Panc1 (cell line): Measurements from ENCODE around the gene OGG1. TPM values are rescaled to one million over a fixed set of nuclear protein-coding genes. Genes with fewer than 3 reads are reported as not detected.

Experiments used
- ATAC-seq: fragments of 200-7000 bp; cut with Tn5 transposase; 2 replicates; pipeline ENCODE4 v1.9.1; 2020; ENCODE audit warnings: mild to moderate bottlenecking, moderate library complexity
- BruUV-seq: library from RNA; stranded (reverse); fragments of 400-500 nt; replicated peaks from 2 replicates; lab custom pipeline; 2021; lab: Mats Ljungman, UMichigan
- CTCF ChIA-PET: fragments of 300-600 bp; sonication (Branson Sonifier 250); formaldehyde crosslinking; loops from one replicate; lab custom pipeline; 2022; ENCODE audit warnings: antibody characterized with exemption; lab: Charles Lee
- POLR2A ChIA-PET: fragments of 300-600 bp; sonication (Branson Sonifier 250); formaldehyde crosslinking; loops from one replicate; lab custom pipeline; 2022; ENCODE audit warnings: antibody characterized with exemption; lab: Charles Lee
- DNase-seq: peaks from one replicate; pipeline ENCODE4 v3.0.0-alpha.2; 2010; ENCODE audit warnings: low read depth, low spot score
- H3K27ac ChIP-seq: 2 replicates; pipeline ENCODE4 v1.5.1; 2011; ENCODE audit warnings: mild to moderate bottlenecking, low read length, inconsistent platforms
- H3K27me3 ChIP-seq: fragments of 200-500 bp; sonication (Bioruptor generic); 2 replicates; pipeline ENCODE4 v1.6.0; 2014; ENCODE audit warnings: low read length, inconsistent platforms; ENCODE audit not compliant: control insufficient read depth, insufficient read depth
- H3K36me3 ChIP-seq: fragments of 200-500 bp; sonication (Bioruptor generic); 2 replicates; pipeline ENCODE4 v1.5.1; 2014; ENCODE audit warnings: inconsistent platforms, mild to moderate bottlenecking, low read length, moderate library complexity; ENCODE audit not compliant: control insufficient read depth, insufficient read depth
- H3K4me1 ChIP-seq: 2 replicates; pipeline ENCODE4 v1.5.1; 2011; ENCODE audit warnings: inconsistent platforms, mild to moderate bottlenecking, low read length, moderate library complexity; ENCODE audit not compliant: control insufficient read depth, insufficient read depth
- H3K4me3 ChIP-seq, 2 experiments: 2 replicates each; pipeline ENCODE4 v1.5.1; 2011 to 2012; ENCODE audit warnings: low read depth in 2 of 2, low read length in 2 of 2, mild to moderate bottlenecking in 2 of 2, inconsistent platforms in 1 of 2, moderate library complexity in 1 of 2
- H3K9me3 ChIP-seq: fragments of 200-500 bp; sonication (Bioruptor generic); 2 replicates; pipeline ENCODE4 v1.5.1; 2014; ENCODE audit warnings: low read depth, mild to moderate bottlenecking, inconsistent platforms, low read length, moderate library complexity; ENCODE audit not compliant: control insufficient read depth, insufficient read depth
- POLR2AphosphoS5 ChIP-seq: IDR thresholded peaks from 2 replicates; pipeline ENCODE4 v1.6.1; 2012; ENCODE audit warnings: mild to moderate bottlenecking, low read depth, low read length, moderate library complexity
- SIN3A ChIP-seq: IDR thresholded peaks from 2 replicates; pipeline ENCODE4 v1.6.1; 2012; ENCODE audit warnings: low read depth, mild to moderate bottlenecking, low read length, moderate library complexity, borderline replicate concordance; ENCODE audit not compliant: insufficient read depth
- TCF7L2 ChIP-seq: IDR thresholded peaks from 2 replicates; pipeline ENCODE4 v1.6.1; 2011; ENCODE audit warnings: mild to moderate bottlenecking, low read depth, low read length, inconsistent platforms
- in situ Hi-C: cut with HindIII; loops from 2 replicates; pipeline ENCODE4 v1.10.0; 2016; ENCODE audit warnings: low sequenced_read_pairs, low pct_unique_long_range_greater_than_20kb
- intact Hi-C: fragments of 100-400 bp; cut with micrococcal nuclease; formaldehyde crosslinking; loops from one replicate; pipeline ENCODE4 v1.10.0; 2022; ENCODE audit not compliant: unreplicated experiment
- total RNA-seq: library from RNA; stranded (reverse); gene quantifications from one replicate; pipeline ENCODE4 v1.2.1, GENCODE V29; 2021; ENCODE audit not compliant: unreplicated experiment
- TF ChIP-seq, protein P1 (sequence below), 2 experiments: IDR thresholded peaks; 2 replicates each; pipeline ENCODE4 v1.6.1; 2011 to 2012; ENCODE audit warnings: low read depth in 2 of 2, control low read depth in 1 of 2, low read length in 1 of 2, mild to moderate bottlenecking in 1 of 2, moderate library complexity in 1 of 2; ENCODE audit not compliant: insufficient read depth in 1 of 2
- TF ChIP-seq, protein P2 (sequence below): fragments of 450-650 bp; IDR thresholded peaks from 2 replicates; pipeline ENCODE4 v1.5.1; 2017; ENCODE audit warnings: mild to moderate bottlenecking

The OGG1 gene
- total RNA-seq, 1 experiment from 2014 or later = 32.5 TPM

DNA sequence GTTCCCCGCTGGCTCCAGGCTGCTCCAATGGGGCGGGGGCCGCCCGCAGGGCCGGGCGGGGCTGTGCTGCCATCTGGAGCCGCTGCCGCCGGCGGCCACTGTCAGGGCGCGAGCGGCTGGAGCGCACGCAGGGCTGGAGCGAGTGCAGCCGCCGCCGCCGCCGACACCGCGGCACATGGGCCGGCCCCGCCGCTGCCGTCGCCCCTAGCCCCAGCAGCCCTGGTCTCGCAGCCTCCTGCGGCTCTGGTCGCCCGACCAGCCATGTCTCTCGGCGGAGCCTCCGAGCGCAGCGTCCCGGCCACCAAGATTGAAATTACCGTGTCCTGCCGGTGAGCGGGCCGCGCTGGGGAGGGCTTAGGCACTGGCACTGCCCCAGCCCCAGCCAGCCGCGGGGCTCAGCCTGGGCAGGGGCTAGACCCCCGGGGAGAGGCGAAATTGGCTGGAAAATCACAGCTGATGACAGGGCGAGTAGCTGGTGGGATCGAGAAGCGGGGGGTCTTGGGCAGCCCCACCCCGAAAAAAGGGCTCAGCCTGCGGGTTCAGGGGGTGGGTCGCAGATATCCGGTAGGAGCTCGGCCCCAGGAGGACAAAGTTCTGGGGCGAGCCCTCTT is 45.9 kb upstream of the OGG1 start, which contains the start of gene CPNE9:
Gene CPNE9 (plus strand): TSS at position 98 of the 611 bp plus-strand sequence. CDS start 164 bp downstream, at position 262.
- ATAC-seq = peak; percentile 68
- ChIA-PET POLR2A (no interaction called here), CTCF (no interaction called here)

DNA sequence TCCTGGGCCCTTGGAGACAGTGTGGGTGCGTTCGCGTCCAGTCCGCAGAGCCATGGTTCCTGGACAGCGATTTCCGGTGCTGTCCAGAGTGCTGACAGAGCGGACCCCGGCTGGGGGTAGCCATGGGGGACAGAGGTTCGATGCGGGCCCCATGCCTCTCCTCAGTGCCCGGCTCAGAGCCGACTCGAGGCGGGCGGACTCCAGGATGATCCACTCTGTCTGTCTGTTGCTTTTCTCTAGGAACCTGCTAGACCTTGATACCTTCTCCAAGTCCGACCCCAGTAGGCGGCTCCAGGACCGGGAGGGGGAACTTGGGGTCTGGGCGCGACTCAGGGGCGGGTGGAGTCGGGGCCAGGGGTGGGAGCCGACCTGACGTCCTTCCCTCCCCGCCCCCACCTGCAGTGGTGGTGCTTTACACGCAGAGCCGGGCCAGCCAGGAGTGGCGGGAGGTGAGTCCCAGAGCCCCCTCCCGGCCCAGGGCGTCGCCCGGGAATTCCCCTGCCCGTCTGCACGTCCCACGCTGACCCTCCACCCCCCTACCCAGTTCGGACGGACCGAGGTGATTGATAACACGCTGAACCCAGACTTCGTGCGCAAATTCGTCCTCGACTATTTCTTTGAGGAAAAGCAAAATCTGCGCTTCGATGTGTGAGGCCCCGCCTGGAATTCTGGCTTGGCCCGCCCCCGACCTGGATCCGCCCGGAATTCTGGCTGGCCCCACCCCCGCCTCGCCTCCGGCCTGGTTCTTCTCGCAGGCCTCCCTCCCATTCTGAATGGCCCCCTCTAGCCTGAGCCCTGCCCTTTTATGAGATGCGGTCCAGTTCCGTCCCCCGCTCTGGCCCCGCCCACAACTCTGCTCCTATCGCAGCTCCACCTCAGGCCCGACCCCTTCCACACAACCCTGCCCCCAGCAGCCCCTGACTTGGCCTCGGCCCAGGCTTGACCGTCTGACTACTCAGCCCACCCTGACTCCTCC is 45.1 kb upstream of the OGG1 start:
- intact Hi-C loops = loop anchor here (5.0 kb wide), 1 partner anchor 202 kb away; no protein-coding TSS in a partner anchor
- DNase-seq (no peak), ATAC-seq (peak; percentile 79)
- in situ Hi-C loops = no loop called here
- BruUV-seq = no TSS peak
- no peaks in the 10 kb centered on the region for H3K27me3 ChIP-seq
- H3K27ac ChIP-seq = no peak overlapping the region
- H3K4me1 ChIP-seq = no peaks in the 10 kb centered on the region
- POLR2A ChIA-PET = no interaction called here
- no peaks in the 10 kb centered on the region for H3K9me3 ChIP-seq
- CTCF ChIA-PET = interaction anchor here (0.6 kb wide), 1 partner anchor 17 kb away, joined by 3 read pairs; no protein-coding TSS in a partner anchor
- peak overlapping the region; percentile 29 to 46 for H3K4me3 ChIP-seq
- H3K36me3 ChIP-seq = no peaks in the 10 kb centered on the region
- no peak for TF ChIP-seq TCF7L2
- TF ChIP-seq, protein P1, sequence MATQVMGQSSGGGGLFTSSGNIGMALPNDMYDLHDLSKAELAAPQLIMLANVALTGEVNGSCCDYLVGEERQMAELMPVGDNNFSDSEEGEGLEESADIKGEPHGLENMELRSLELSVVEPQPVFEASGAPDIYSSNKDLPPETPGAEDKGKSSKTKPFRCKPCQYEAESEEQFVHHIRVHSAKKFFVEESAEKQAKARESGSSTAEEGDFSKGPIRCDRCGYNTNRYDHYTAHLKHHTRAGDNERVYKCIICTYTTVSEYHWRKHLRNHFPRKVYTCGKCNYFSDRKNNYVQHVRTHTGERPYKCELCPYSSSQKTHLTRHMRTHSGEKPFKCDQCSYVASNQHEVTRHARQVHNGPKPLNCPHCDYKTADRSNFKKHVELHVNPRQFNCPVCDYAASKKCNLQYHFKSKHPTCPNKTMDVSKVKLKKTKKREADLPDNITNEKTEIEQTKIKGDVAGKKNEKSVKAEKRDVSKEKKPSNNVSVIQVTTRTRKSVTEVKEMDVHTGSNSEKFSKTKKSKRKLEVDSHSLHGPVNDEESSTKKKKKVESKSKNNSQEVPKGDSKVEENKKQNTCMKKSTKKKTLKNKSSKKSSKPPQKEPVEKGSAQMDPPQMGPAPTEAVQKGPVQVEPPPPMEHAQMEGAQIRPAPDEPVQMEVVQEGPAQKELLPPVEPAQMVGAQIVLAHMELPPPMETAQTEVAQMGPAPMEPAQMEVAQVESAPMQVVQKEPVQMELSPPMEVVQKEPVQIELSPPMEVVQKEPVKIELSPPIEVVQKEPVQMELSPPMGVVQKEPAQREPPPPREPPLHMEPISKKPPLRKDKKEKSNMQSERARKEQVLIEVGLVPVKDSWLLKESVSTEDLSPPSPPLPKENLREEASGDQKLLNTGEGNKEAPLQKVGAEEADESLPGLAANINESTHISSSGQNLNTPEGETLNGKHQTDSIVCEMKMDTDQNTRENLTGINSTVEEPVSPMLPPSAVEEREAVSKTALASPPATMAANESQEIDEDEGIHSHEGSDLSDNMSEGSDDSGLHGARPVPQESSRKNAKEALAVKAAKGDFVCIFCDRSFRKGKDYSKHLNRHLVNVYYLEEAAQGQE (IDR thresholded peaks at IDR 0.05; ENCODE audit: insufficient read depth in 1 of 2, low read depth in 2 of 2, low read length in 1 of 2) = peak; percentile 99
- peak; percentile 95 for TF ChIP-seq SIN3A
- no peak for TF ChIP-seq POLR2AphosphoS5
- TF ChIP-seq, protein P2, sequence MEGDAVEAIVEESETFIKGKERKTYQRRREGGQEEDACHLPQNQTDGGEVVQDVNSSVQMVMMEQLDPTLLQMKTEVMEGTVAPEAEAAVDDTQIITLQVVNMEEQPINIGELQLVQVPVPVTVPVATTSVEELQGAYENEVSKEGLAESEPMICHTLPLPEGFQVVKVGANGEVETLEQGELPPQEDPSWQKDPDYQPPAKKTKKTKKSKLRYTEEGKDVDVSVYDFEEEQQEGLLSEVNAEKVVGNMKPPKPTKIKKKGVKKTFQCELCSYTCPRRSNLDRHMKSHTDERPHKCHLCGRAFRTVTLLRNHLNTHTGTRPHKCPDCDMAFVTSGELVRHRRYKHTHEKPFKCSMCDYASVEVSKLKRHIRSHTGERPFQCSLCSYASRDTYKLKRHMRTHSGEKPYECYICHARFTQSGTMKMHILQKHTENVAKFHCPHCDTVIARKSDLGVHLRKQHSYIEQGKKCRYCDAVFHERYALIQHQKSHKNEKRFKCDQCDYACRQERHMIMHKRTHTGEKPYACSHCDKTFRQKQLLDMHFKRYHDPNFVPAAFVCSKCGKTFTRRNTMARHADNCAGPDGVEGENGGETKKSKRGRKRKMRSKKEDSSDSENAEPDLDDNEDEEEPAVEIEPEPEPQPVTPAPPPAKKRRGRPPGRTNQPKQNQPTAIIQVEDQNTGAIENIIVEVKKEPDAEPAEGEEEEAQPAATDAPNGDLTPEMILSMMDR = no peak

More for the DNA sequence above, 45.9 kb upstream of the OGG1 start, which contains the start of gene CPNE9:
- Histone ChIP-seq H3K4me1 (no peaks in the 10 kb centered on the region), H3K27ac (no peak within 1 kb of the TSS), H3K4me3 (peak within 1 kb of the TSS; percentile 29 to 46), H3K9me3 (no peaks in the 10 kb centered on the region), H3K27me3 (no peaks in the 10 kb centered on the region), H3K36me3 (no peaks in the 10 kb centered on the region)
- no TSS peak for BruUV-seq
- in situ Hi-C loops (no loop called here), intact Hi-C loops (no loop called here)
- TF ChIP-seq TCF7L2 (no peak), POLR2AphosphoS5 (no peak), SIN3A (no peak)
- TF ChIP-seq, protein P1 (IDR thresholded peaks at IDR 0.05; ENCODE audit: insufficient read depth in 1 of 2, low read depth in 2 of 2, low read length in 1 of 2) = no peak
- TF ChIP-seq, protein P2 = no peak
- no peak for DNase-seq
